ENCODE data around the gene VPS9D1.

Gene VPS9D1

GRCh38 chr16:89723279-89724250, 2.9 kb upstream of the VPS9D1 start:
- H3K4me3 ChIP-seq (ENCODE audit: low read length): no peak overlapping the region
- no peak for TF ChIP-seq CTCF (conservative IDR thresholded peaks at IDR 0.05; ENCODE audit: low read depth, low read length)
- DNase-seq (ENCODE audit: low read depth): no peak

GRCh38 chr16:89722392-89723278, 1.9 kb upstream of the VPS9D1 start:
- no peak for DNase-seq (ENCODE audit: low read depth)
- TF ChIP-seq CTCF (conservative IDR thresholded peaks at IDR 0.05; ENCODE audit: low read depth, low read length): no peak
- peak overlapping the region; percentile 72 for H3K4me3 ChIP-seq (ENCODE audit: low read length)

- peak overlapping the region; percentile 72 for H3K4me3 ChIP-seq (ENCODE audit: low read length)
- no peak for DNase-seq (ENCODE audit: low read depth)
- no peak for TF ChIP-seq CTCF (conservative IDR thresholded peaks at IDR 0.05; ENCODE audit: low read depth, low read length)
Observed at GRCh38 chr16:89721546-89722391, 1.1 kb upstream of the VPS9D1 start.

GRCh38 chr16:89720551-89720812, 216 bp downstream of the VPS9D1 start:
- TF ChIP-seq CTCF (conservative IDR thresholded peaks at IDR 0.05; ENCODE audit: low read depth, low read length): no peak
- DNase-seq (ENCODE audit: low read depth): no peak
- peak overlapping the region; percentile 72 for H3K4me3 ChIP-seq (ENCODE audit: low read length)

- DNase-seq (ENCODE audit: low read depth): no peak
- H3K4me3 ChIP-seq (ENCODE audit: low read length): no peak overlapping the region
- no peak for TF ChIP-seq CTCF (conservative IDR thresholded peaks at IDR 0.05; ENCODE audit: low read depth, low read length)
Observed at GRCh38 chr16:89717688-89718505, 2.8 kb downstream of the VPS9D1 start.

Data from retinal pigment epithelial cell (primary cell).